Prostate gland (tissue), 2 donors: ENCODE data around the gene ARAP2.

Source experiments
- POLR2A ChIP-seq: fragments of 450-650 bp; IDR thresholded peaks from one replicate; pipeline ENCODE4 v1.6.1; 2016; ENCODE audit warnings: antibody characterized with exemption, mild to moderate bottlenecking
- POLR2AphosphoS5 ChIP-seq: sonication (generic); formaldehyde crosslinking; IDR thresholded peaks from one replicate; pipeline ENCODE4 v1.6.1; 2017; ENCODE audit warnings: antibody characterized with exemption
- TF ChIP-seq, protein P1 (sequence below), 4 experiments: fragments of 200-600 bp in 2 of 4; fragments of 450-650 bp in 2 of 4; sonication (generic) in 2 of 4; IDR thresholded peaks; 1 replicate in 3 of 4; 2 replicates in 1 of 4; pipeline ENCODE4 v1.5.1; 2016 to 2019; ENCODE audit warnings: antibody characterized with exemption in 4 of 4, mild to moderate bottlenecking in 2 of 4, moderate library complexity in 2 of 4

DNA sequence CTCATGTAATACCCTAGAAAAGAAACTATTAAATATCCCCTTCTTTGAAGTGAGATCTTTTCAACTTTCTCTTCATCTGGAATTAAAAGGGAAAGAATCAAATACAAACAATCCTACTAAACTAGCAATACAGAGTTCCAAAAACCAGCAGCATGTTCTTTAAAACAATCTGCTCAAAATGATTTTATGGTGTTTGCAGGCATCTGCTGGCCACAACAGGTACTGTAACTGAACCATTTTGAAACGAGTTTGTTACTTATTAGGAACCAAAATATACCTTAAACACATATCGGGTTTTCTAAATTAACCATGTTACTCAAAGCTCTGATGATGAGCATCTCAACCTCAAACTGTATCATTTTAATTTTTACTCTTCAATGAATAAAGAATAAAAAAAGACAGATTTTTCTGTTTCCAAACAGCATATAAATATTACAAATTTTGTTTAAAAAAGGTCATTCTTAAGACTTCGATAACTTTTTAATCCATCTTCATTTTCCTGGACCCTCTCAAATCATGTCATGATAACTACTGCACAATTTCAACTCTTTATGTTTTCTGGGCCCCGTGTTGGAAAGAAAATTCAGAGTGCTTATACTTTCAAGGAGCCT lies 56.5 kb downstream of the ARAP2 start:
- TF ChIP-seq, protein P1, sequence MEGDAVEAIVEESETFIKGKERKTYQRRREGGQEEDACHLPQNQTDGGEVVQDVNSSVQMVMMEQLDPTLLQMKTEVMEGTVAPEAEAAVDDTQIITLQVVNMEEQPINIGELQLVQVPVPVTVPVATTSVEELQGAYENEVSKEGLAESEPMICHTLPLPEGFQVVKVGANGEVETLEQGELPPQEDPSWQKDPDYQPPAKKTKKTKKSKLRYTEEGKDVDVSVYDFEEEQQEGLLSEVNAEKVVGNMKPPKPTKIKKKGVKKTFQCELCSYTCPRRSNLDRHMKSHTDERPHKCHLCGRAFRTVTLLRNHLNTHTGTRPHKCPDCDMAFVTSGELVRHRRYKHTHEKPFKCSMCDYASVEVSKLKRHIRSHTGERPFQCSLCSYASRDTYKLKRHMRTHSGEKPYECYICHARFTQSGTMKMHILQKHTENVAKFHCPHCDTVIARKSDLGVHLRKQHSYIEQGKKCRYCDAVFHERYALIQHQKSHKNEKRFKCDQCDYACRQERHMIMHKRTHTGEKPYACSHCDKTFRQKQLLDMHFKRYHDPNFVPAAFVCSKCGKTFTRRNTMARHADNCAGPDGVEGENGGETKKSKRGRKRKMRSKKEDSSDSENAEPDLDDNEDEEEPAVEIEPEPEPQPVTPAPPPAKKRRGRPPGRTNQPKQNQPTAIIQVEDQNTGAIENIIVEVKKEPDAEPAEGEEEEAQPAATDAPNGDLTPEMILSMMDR (IDR thresholded peaks at IDR 0.05) = peak; percentile 16 to 65 (median 50)
- TF ChIP-seq POLR2A (no peak), POLR2AphosphoS5 (no peak)
